Measurements from ENCODE around the gene HEMK1. TPM values are rescaled to one million over a fixed set of nuclear protein-coding genes. Genes with fewer than 3 reads are reported as not detected.

HEMK1 gene
- total and polyA plus RNA-seq, 9 donors = 6.8 to 35.3 (median 23.8) TPM

GRCh38 chr3:50637011-50637410, 67.7 kb downstream of the HEMK1 start:
- Histone ChIP-seq H3K27ac (no peak overlapping the region), H3K27me3 (no peaks in the 10 kb centered on the region), H3K36me3 (no peaks in the 10 kb centered on the region), H3K4me3 (no peak overlapping the region), H3K9me3 (no peaks in the 10 kb centered on the region), H3K4me1 (ENCODE audit: insufficient read depth) (peaks cover 4% of the 10 kb centered on the region)
- 81 to 92% (median 89%) methylated on average over 4 of the region's 4 CpGs for WGBS, 3 donors
- no peak for TF ChIP-seq CTCF (IDR thresholded peaks at IDR 0.05)
- no peak for TF ChIP-seq POLR2A (IDR thresholded peaks at IDR 0.05)
- no peak for TF ChIP-seq EP300 (IDR thresholded peaks at IDR 0.05)
- intact Hi-C loops (cut with DNase I) = no loop called here
- DNase-seq = no peak

- Histone ChIP-seq H3K36me3 (no peaks in the 10 kb centered on the region), H3K4me3 (no peak overlapping the region), H3K27ac (no peak overlapping the region), H3K4me1 (ENCODE audit: insufficient read depth) (peaks cover 4% of the 10 kb centered on the region), H3K27me3 (no peaks in the 10 kb centered on the region), H3K9me3 (no peaks in the 10 kb centered on the region)
- WGBS, 3 donors = 56 to 71% (median 66%) methylated on average over 3 of the region's 3 CpGs
- DNase-seq = no peak
- TF ChIP-seq POLR2A (IDR thresholded peaks at IDR 0.05) = no peak
- no peak for TF ChIP-seq EP300 (IDR thresholded peaks at IDR 0.05)
- no peak for TF ChIP-seq CTCF (IDR thresholded peaks at IDR 0.05)
- intact Hi-C loops (cut with DNase I) = no loop called here
These were observed 68.6 kb downstream of the HEMK1 start for GRCh38 chr3:50637945-50638344.

- Histone ChIP-seq H3K27me3 (no peaks in the 10 kb centered on the region), H3K36me3 (no peaks in the 10 kb centered on the region), H3K4me3 (no peak overlapping the region), H3K27ac (no peak overlapping the region), H3K4me1 (ENCODE audit: insufficient read depth) (no peaks in the 10 kb centered on the region), H3K9me3 (no peaks in the 10 kb centered on the region)
- intact Hi-C loops (cut with DNase I) = no loop called here
- no peak for TF ChIP-seq EP300 (IDR thresholded peaks at IDR 0.05)
- TF ChIP-seq POLR2A (IDR thresholded peaks at IDR 0.05) = no peak
- TF ChIP-seq CTCF (IDR thresholded peaks at IDR 0.05) = no peak
- DNase-seq = no peak
- 79 to 93% (median 86%) methylated on average over 6 of the region's 6 CpGs for WGBS, 3 donors
These were observed 69.8 kb downstream of the HEMK1 start for GRCh38 chr3:50639055-50639494.

- Histone ChIP-seq H3K4me1 (ENCODE audit: insufficient read depth) (no peaks in the 10 kb centered on the region), H3K27ac (no peak overlapping the region), H3K27me3 (no peaks in the 10 kb centered on the region), H3K4me3 (no peak overlapping the region), H3K36me3 (no peaks in the 10 kb centered on the region), H3K9me3 (no peaks in the 10 kb centered on the region)
- intact Hi-C loops (cut with DNase I) = no loop called here
- TF ChIP-seq POLR2A (IDR thresholded peaks at IDR 0.05) = no peak
- no peak for TF ChIP-seq CTCF (IDR thresholded peaks at IDR 0.05)
- no peak for TF ChIP-seq EP300 (IDR thresholded peaks at IDR 0.05)
- no peak for DNase-seq
- 98 to 100% (median 98%) methylated on average over 1 of the region's 1 CpG for WGBS, 3 donors
These were observed 73.1 kb downstream of the HEMK1 start for GRCh38 chr3:50642382-50642781.
